GM12878 (cell line): Measurements from ENCODE around the gene GAPDHS.

ENCODE experiments used
- CTCF ChIP-seq, 3 experiments: IDR thresholded peaks in 2 of 3; conservative IDR thresholded peaks in 1 of 3; 2 replicates each; pipeline ENCODE4 v1.5.1; 2011; ENCODE audit warnings: low read depth in 3 of 3, low read length in 3 of 3, mild to moderate bottlenecking in 3 of 3, control low read depth in 2 of 3, moderate library complexity in 2 of 3, inconsistent platforms in 1 of 3, mixed read lengths in 1 of 3; ENCODE audit not compliant: control insufficient read depth in 2 of 3, insufficient read depth in 1 of 3; ENCODE audit errors: extremely low read depth in 1 of 3
- EGR1 ChIP-seq, 2 experiments: IDR thresholded peaks; 1 replicate in 1 of 2; 2 replicates in 1 of 2; pipeline ENCODE4 v1.6.1; 2011 to 2012; ENCODE audit warnings: low read depth in 2 of 2, low read length in 2 of 2, borderline replicate concordance in 1 of 2, mild to moderate bottlenecking in 1 of 2, moderate library complexity in 1 of 2
- EP300 ChIP-seq, 2 experiments: fragments of 150-350 bp in 1 of 2; IDR thresholded peaks; 2 replicates each; pipeline ENCODE4 v1.6.1; 2011 to 2012; ENCODE audit warnings: low read depth in 2 of 2, low read length in 2 of 2, borderline replicate concordance in 1 of 2, improper control_type of control experiment in 1 of 2, inconsistent platforms in 1 of 2; ENCODE audit not compliant: control insufficient read depth in 1 of 2
- EZH2 ChIP-seq: IDR thresholded peaks from 2 replicates; pipeline ENCODE4 v1.6.1; 2012; ENCODE audit warnings: low read depth, mild to moderate bottlenecking, control low read depth, inconsistent platforms, low read length, borderline replicate concordance; ENCODE audit not compliant: control insufficient read depth
- NFIC ChIP-seq: IDR thresholded peaks from 2 replicates; pipeline ENCODE4 v1.6.1; 2012; ENCODE audit warnings: low read depth, mild to moderate bottlenecking, inconsistent platforms, low read length, moderate library complexity
- NR2C1 ChIP-seq: fragments of 450-650 bp; IDR thresholded peaks from 2 replicates; pipeline ENCODE4 v1.6.1; 2017; ENCODE audit warnings: antibody characterized with exemption, mild to moderate bottlenecking, moderate library complexity
- POLR2A ChIP-seq: IDR thresholded peaks from 2 replicates; pipeline ENCODE4 v1.6.1; 2011; ENCODE audit warnings: low read depth, mild to moderate bottlenecking, low read length
- POLR2AphosphoS5 ChIP-seq: IDR thresholded peaks from 2 replicates; pipeline ENCODE4 v1.6.1; 2011; ENCODE audit warnings: mild to moderate bottlenecking, low read length, inconsistent platforms
- RAD51 ChIP-seq: fragments of 450-650 bp; IDR thresholded peaks from 2 replicates; pipeline ENCODE4 v1.6.1; 2016; ENCODE audit warnings: moderate library complexity, mild to moderate bottlenecking, inconsistent platforms
- REST ChIP-seq: IDR thresholded peaks from 2 replicates; pipeline ENCODE4 v1.6.1; 2012; ENCODE audit warnings: mild to moderate bottlenecking, low read depth, low read length
- SIN3A ChIP-seq: IDR thresholded peaks from 2 replicates; pipeline ENCODE4 v1.6.1; 2012; ENCODE audit warnings: low read depth, low read length, improper control_type of control experiment
- ZNF274 ChIP-seq: IDR thresholded peaks from one replicate; pipeline ENCODE4 v1.8.0; 2011; ENCODE audit not compliant: insufficient read length, insufficient read depth
- TF ChIP-seq, protein P1 (sequence below): fragments of 450-650 bp; IDR thresholded peaks from 2 replicates; pipeline ENCODE4 v1.6.1; 2017; ENCODE audit warnings: mild to moderate bottlenecking, moderate library complexity
- TF ChIP-seq, protein P2 (sequence below): IDR thresholded peaks from 2 replicates; pipeline ENCODE4 v1.6.1; 2012; ENCODE audit warnings: low read depth, low read length, improper control_type of control experiment

- TF ChIP-seq POLR2AphosphoS5, result no peak
- no peak for TF ChIP-seq SIN3A
- no peak for TF ChIP-seq CTCF (IDR thresholded peaks at IDR 0.05 in 2 of 3, conservative IDR thresholded peaks at IDR 0.05 in 1 of 3; ENCODE audit: control insufficient read depth in 2 of 3, extremely low read depth in 1 of 3, insufficient read depth in 1 of 3, low read depth in 3 of 3, low read length in 3 of 3)
- no peak for TF ChIP-seq NFIC
- TF ChIP-seq ZNF274, result no peak
- no peak for TF ChIP-seq RAD51
- no peak for TF ChIP-seq EZH2
- TF ChIP-seq EP300 (IDR thresholded peaks at IDR 0.05; ENCODE audit: borderline replicate concordance in 1 of 2, control insufficient read depth in 1 of 2, low read depth in 2 of 2, low read length in 2 of 2), result no peak
- TF ChIP-seq NR2C1, result no peak
- TF ChIP-seq, protein P1, sequence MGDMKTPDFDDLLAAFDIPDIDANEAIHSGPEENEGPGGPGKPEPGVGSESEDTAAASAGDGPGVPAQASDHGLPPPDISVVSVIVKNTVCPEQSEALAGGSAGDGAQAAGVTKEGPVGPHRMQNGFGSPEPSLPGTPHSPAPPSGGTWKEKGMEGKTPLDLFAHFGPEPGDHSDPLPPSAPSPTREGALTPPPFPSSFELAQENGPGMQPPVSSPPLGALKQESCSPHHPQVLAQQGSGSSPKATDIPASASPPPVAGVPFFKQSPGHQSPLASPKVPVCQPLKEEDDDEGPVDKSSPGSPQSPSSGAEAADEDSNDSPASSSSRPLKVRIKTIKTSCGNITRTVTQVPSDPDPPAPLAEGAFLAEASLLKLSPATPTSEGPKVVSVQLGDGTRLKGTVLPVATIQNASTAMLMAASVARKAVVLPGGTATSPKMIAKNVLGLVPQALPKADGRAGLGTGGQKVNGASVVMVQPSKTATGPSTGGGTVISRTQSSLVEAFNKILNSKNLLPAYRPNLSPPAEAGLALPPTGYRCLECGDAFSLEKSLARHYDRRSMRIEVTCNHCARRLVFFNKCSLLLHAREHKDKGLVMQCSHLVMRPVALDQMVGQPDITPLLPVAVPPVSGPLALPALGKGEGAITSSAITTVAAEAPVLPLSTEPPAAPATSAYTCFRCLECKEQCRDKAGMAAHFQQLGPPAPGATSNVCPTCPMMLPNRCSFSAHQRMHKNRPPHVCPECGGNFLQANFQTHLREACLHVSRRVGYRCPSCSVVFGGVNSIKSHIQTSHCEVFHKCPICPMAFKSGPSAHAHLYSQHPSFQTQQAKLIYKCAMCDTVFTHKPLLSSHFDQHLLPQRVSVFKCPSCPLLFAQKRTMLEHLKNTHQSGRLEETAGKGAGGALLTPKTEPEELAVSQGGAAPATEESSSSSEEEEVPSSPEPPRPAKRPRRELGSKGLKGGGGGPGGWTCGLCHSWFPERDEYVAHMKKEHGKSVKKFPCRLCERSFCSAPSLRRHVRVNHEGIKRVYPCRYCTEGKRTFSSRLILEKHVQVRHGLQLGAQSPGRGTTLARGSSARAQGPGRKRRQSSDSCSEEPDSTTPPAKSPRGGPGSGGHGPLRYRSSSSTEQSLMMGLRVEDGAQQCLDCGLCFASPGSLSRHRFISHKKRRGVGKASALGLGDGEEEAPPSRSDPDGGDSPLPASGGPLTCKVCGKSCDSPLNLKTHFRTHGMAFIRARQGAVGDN, result no peak
- TF ChIP-seq, protein P2, sequence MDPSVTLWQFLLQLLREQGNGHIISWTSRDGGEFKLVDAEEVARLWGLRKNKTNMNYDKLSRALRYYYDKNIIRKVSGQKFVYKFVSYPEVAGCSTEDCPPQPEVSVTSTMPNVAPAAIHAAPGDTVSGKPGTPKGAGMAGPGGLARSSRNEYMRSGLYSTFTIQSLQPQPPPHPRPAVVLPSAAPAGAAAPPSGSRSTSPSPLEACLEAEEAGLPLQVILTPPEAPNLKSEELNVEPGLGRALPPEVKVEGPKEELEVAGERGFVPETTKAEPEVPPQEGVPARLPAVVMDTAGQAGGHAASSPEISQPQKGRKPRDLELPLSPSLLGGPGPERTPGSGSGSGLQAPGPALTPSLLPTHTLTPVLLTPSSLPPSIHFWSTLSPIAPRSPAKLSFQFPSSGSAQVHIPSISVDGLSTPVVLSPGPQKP, result no peak
- TF ChIP-seq POLR2A, result no peak
- TF ChIP-seq EGR1 (IDR thresholded peaks at IDR 0.05; ENCODE audit: borderline replicate concordance in 1 of 2, low read depth in 2 of 2, low read length in 2 of 2), result no peak
- no peak for TF ChIP-seq REST
Observed at GRCh38 chr19:35487656-35488182, 45.5 kb upstream of the GAPDHS start.
